SK-N-SH treated with all-trans-retinoic acid at 6 μM for 48 hours (cell line): ENCODE measurements around the gene FHL3.
A peak's percentile ranks its signal among the peaks of the same experiment; 100 is the strongest.

Experiments
- ATAC-seq: fragments of 200-7000 bp; cut with Tn5 transposase; 3 replicates; pipeline ENCODE4 v1.9.1; 2020; ENCODE audit warnings: mild to moderate bottlenecking, moderate library complexity
- ARNTL ChIP-seq: fragments of 450-650 bp; formaldehyde crosslinking; IDR thresholded peaks from 2 replicates; pipeline ENCODE4 v1.5.0; 2020; ENCODE audit warnings: low read depth, mild to moderate bottlenecking, moderate library complexity, borderline replicate concordance
- BACH2 ChIP-seq: fragments of 250-450 bp; sonication (Bioruptor Pico); IDR thresholded peaks from 2 replicates; pipeline ENCODE4 v1.9.0; 2021; ENCODE audit warnings: mild to moderate bottlenecking, borderline replicate concordance
- CSDC2 ChIP-seq: fragments of 250-450 bp; sonication (Bioruptor Pico); IDR thresholded peaks from 2 replicates; pipeline ENCODE4 v1.5.0; 2020; ENCODE audit warnings: mild to moderate bottlenecking, moderate library complexity
- ESRRG ChIP-seq: fragments of 250-450 bp; sonication (Bioruptor Pico); IDR thresholded peaks from 2 replicates; pipeline ENCODE4 v1.6.1; 2021; ENCODE audit warnings: mild to moderate bottlenecking
- GLIS3 ChIP-seq: fragments of 250-450 bp; sonication (Bioruptor Pico); IDR thresholded peaks from 2 replicates; pipeline ENCODE4 v1.5.0; 2020; ENCODE audit warnings: mild to moderate bottlenecking, moderate library complexity
- ISL1 ChIP-seq: fragments of 250-450 bp; sonication (Bioruptor Pico); IDR thresholded peaks from 2 replicates; pipeline ENCODE4 v2.1.2; 2022; ENCODE audit warnings: mild to moderate bottlenecking, moderate library complexity
- OSR1 ChIP-seq: fragments of 250-450 bp; sonication (Bioruptor Pico); IDR thresholded peaks from 2 replicates; pipeline ENCODE4 v1.8.0; 2022; ENCODE audit warnings: moderate library complexity, mild to moderate bottlenecking, inconsistent platforms
- PPARA ChIP-seq: fragments of 250-450 bp; sonication (Bioruptor Pico); IDR thresholded peaks from 2 replicates; pipeline ENCODE4 v1.5.0; 2020; ENCODE audit warnings: mild to moderate bottlenecking, borderline replicate concordance
- RARB ChIP-seq: fragments of 250-450 bp; sonication (Bioruptor Pico); IDR thresholded peaks from 2 replicates; pipeline ENCODE4 v1.8.0; 2021; ENCODE audit warnings: mild to moderate bottlenecking, moderate library complexity
- SNAI2 ChIP-seq: fragments of 250-450 bp; sonication (Bioruptor Pico); IDR thresholded peaks from 2 replicates; pipeline ENCODE4 v1.5.0; 2020; ENCODE audit warnings: mild to moderate bottlenecking, moderate library complexity
- TCF4 ChIP-seq: fragments of 250-450 bp; sonication (Bioruptor Pico); IDR thresholded peaks from 2 replicates; pipeline ENCODE4 v1.8.0; 2021; ENCODE audit warnings: mild to moderate bottlenecking, moderate library complexity, borderline replicate concordance
- ZC3H10 ChIP-seq: fragments of 250-450 bp; sonication (Bioruptor Pico); IDR thresholded peaks from 2 replicates; pipeline ENCODE4 v1.5.1; 2021; ENCODE audit warnings: mild to moderate bottlenecking, moderate library complexity
- ZFP3 ChIP-seq: fragments of 250-450 bp; sonication (Bioruptor Pico); IDR thresholded peaks from 2 replicates; pipeline ENCODE4 v1.5.0; 2020; ENCODE audit warnings: mild to moderate bottlenecking, moderate library complexity
- ZFP30 ChIP-seq: fragments of 450-650 bp; formaldehyde crosslinking; IDR thresholded peaks from 2 replicates; pipeline ENCODE4 v1.5.0; 2022; ENCODE audit warnings: mild to moderate bottlenecking, moderate library complexity
- ZNF565 ChIP-seq: fragments of 450-650 bp; formaldehyde crosslinking; conservative IDR thresholded peaks from 2 replicates; pipeline ENCODE4 v1.5.0; 2020; ENCODE audit warnings: low read depth, mild to moderate bottlenecking, moderate library complexity
- ZNF70 ChIP-seq: fragments of 450-650 bp; formaldehyde crosslinking; IDR thresholded peaks from 2 replicates; pipeline ENCODE4 v1.5.0; 2020; ENCODE audit warnings: mild to moderate bottlenecking, moderate library complexity
- ZNF8 ChIP-seq: fragments of 450-650 bp; formaldehyde crosslinking; IDR thresholded peaks from 2 replicates; pipeline ENCODE4 v1.5.0; 2020; ENCODE audit warnings: mild to moderate bottlenecking, moderate library complexity
- TF ChIP-seq, protein P1 (sequence below): fragments of 250-450 bp; sonication (Bioruptor Pico); IDR thresholded peaks from 2 replicates; pipeline ENCODE4 v1.8.0; 2020; ENCODE audit warnings: mild to moderate bottlenecking, moderate library complexity, borderline replicate concordance
- TF ChIP-seq, protein P2 (sequence below): fragments of 250-450 bp; sonication (Bioruptor Pico); IDR thresholded peaks from 2 replicates; pipeline ENCODE4 v1.5.1; 2021; ENCODE audit warnings: mild to moderate bottlenecking, moderate library complexity
- TF ChIP-seq, protein P3 (sequence below): fragments of 250-450 bp; sonication (Bioruptor Pico); IDR thresholded peaks from 2 replicates; pipeline ENCODE4 v1.5.1; 2020; ENCODE audit warnings: low read depth, mild to moderate bottlenecking, moderate library complexity
- TF ChIP-seq, protein P4 (sequence below): fragments of 250-450 bp; sonication (Bioruptor Pico); IDR thresholded peaks from 2 replicates; pipeline ENCODE4 v1.8.0; 2021; ENCODE audit warnings: low read depth, mild to moderate bottlenecking, moderate library complexity, borderline replicate concordance
- TF ChIP-seq, protein P5 (sequence below): fragments of 250-450 bp; sonication (Bioruptor Pico); IDR thresholded peaks from 2 replicates; pipeline ENCODE4 v1.5.0; 2020; ENCODE audit warnings: mild to moderate bottlenecking, moderate library complexity

The FHL3 gene

DNA sequence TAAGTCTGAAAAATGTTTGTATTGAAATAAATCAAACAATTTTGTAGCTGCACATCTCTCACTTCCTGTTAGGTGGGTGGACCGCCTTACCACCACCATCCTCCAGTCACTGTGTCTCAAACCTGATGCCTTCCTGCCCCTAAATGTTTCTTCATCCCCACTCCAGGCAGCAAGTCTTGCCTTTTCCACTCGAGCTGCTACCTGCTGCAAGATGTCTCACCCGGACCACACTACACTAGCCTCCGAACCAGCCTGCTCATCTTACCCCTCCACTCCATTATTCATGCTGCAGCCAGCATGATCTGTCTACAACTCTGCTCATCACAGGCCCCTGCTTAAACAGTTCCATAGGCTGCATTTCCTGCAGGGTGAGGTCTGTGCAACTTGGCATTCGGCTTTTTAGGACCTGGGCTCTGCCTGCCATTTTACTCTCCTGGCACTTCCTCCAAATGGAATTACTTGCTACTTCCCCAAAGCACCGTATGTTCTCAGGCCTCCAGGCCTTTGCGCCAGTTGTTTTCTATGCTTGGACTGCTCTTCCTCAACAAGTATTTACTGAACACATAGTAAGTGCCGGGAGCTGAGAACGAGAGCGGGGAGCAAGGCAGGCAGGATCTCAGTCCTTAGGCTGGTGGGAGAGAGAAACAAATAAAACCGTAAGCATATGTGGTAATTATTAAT lies 10.3 kb downstream of the FHL3 start (continued):
- TF ChIP-seq TCF4 (CRISPR knock-in tag) (no peak), ZNF70 (no peak), GLIS3 (no peak)

DNA sequence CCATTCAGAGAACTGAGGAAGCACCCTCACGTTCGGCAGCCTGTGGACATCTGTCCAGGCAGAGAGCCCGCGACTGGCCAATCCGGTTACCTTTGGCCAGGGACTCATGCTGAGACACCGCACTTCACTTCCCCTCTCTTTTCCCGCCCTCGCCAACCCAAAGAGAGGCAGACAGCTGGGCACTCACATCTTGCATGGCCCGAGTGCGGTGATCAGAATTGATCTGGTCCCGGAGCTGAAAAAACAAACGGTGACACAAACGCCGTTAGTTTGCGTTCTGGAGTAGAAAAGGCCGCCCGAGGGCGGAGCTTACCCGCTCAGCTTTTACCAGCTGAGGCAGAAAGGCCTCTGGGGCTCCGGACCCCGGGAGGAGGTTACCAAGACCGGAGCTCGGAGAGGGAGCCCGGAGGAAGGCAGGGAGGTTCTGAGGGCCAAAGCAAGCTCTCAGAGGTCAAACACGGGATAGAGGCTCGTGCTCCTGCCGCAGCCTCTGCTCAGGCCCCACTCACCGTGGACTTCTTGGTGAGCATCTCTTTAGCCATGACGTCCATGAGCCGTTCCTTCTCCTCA lies 15.9 kb downstream of the FHL3 start:
- no peak for TF ChIP-seq SNAI2
- no peak for TF ChIP-seq ISL1 (CRISPR knock-in tag)
- TF ChIP-seq ZNF70: no peak
- no peak for TF ChIP-seq ZFP30
- TF ChIP-seq CSDC2 (CRISPR knock-in tag): no peak
- TF ChIP-seq ZC3H10 (CRISPR knock-in tag): no peak
- TF ChIP-seq, protein P1, sequence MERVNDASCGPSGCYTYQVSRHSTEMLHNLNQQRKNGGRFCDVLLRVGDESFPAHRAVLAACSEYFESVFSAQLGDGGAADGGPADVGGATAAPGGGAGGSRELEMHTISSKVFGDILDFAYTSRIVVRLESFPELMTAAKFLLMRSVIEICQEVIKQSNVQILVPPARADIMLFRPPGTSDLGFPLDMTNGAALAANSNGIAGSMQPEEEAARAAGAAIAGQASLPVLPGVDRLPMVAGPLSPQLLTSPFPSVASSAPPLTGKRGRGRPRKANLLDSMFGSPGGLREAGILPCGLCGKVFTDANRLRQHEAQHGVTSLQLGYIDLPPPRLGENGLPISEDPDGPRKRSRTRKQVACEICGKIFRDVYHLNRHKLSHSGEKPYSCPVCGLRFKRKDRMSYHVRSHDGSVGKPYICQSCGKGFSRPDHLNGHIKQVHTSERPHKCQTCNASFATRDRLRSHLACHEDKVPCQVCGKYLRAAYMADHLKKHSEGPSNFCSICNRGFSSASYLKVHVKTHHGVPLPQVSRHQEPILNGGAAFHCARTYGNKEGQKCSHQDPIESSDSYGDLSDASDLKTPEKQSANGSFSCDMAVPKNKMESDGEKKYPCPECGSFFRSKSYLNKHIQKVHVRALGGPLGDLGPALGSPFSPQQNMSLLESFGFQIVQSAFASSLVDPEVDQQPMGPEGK (CRISPR knock-in tag): no peak
- TF ChIP-seq, protein P2, sequence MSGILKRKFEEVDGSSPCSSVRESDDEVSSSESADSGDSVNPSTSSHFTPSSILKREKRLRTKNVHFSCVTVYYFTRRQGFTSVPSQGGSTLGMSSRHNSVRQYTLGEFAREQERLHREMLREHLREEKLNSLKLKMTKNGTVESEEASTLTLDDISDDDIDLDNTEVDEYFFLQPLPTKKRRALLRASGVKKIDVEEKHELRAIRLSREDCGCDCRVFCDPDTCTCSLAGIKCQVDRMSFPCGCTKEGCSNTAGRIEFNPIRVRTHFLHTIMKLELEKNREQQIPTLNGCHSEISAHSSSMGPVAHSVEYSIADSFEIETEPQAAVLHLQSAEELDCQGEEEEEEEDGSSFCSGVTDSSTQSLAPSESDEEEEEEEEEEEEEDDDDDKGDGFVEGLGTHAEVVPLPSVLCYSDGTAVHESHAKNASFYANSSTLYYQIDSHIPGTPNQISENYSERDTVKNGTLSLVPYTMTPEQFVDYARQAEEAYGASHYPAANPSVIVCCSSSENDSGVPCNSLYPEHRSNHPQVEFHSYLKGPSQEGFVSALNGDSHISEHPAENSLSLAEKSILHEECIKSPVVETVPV (CRISPR knock-in tag): no peak
- TF ChIP-seq, protein P3, sequence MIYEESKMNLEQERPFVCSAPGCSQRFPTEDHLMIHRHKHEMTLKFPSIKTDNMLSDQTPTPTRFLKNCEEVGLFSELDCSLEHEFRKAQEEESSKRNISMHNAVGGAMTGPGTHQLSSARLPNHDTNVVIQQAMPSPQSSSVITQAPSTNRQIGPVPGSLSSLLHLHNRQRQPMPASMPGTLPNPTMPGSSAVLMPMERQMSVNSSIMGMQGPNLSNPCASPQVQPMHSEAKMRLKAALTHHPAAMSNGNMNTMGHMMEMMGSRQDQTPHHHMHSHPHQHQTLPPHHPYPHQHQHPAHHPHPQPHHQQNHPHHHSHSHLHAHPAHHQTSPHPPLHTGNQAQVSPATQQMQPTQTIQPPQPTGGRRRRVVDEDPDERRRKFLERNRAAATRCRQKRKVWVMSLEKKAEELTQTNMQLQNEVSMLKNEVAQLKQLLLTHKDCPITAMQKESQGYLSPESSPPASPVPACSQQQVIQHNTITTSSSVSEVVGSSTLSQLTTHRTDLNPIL: no peak
- TF ChIP-seq RARB (CRISPR knock-in tag): no peak
- TF ChIP-seq TCF4 (CRISPR knock-in tag): no peak
- TF ChIP-seq PPARA (CRISPR knock-in tag): no peak
- no peak for TF ChIP-seq ESRRG
- no peak for TF ChIP-seq BACH2
- no peak for TF ChIP-seq ZFP3
- TF ChIP-seq GLIS3: no peak
- TF ChIP-seq, all 23 proteins: peak for 0
- peak; percentile 54 for ATAC-seq

DNA sequence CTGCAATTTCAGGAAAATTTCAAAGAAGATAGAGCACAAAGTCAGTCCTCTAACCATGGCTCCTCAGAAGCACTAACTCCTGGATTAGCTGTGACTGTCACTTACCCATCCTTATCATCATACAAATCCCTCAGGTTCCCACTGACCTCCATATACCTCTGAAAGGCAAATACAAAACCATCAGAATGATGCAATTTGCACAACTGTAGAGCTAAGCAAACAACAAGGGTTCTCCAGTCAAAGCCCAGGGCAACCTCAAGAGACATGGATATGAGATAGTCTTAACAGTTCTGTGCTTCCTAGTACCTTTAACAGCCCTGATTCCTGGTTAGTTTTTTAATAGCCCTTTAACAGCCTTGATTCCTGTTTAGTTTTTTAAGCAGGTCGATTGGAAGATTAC lies 17.6 kb downstream of the FHL3 start:
- ATAC-seq: no peak
- TF ChIP-seq OSR1 (CRISPR knock-in tag) (no peak), CSDC2 (CRISPR knock-in tag) (no peak), ZFP3 (no peak), ZNF565 (CRISPR knock-in tag) (no peak), ARNTL (CRISPR knock-in tag) (no peak), SNAI2 (no peak), RARB (CRISPR knock-in tag) (no peak), ZFP30 (no peak), ZNF70 (no peak), ZC3H10 (CRISPR knock-in tag) (no peak), TCF4 (CRISPR knock-in tag) (no peak), ZNF8 (CRISPR knock-in tag) (no peak), GLIS3 (no peak), BACH2 (no peak)
- TF ChIP-seq, protein P2 (CRISPR knock-in tag): no peak
- TF ChIP-seq, protein P3: no peak
- TF ChIP-seq, protein P4, sequence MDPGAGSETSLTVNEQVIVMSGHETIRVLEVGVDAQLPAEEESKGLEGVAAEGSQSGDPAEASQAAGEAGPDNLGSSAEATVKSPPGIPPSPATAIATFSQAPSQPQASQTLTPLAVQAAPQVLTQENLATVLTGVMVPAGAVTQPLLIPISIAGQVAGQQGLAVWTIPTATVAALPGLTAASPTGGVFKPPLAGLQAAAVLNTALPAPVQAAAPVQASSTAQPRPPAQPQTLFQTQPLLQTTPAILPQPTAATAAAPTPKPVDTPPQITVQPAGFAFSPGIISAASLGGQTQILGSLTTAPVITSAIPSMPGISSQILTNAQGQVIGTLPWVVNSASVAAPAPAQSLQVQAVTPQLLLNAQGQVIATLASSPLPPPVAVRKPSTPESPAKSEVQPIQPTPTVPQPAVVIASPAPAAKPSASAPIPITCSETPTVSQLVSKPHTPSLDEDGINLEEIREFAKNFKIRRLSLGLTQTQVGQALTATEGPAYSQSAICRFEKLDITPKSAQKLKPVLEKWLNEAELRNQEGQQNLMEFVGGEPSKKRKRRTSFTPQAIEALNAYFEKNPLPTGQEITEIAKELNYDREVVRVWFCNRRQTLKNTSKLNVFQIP (CRISPR knock-in tag): no peak
- TF ChIP-seq, protein P5, sequence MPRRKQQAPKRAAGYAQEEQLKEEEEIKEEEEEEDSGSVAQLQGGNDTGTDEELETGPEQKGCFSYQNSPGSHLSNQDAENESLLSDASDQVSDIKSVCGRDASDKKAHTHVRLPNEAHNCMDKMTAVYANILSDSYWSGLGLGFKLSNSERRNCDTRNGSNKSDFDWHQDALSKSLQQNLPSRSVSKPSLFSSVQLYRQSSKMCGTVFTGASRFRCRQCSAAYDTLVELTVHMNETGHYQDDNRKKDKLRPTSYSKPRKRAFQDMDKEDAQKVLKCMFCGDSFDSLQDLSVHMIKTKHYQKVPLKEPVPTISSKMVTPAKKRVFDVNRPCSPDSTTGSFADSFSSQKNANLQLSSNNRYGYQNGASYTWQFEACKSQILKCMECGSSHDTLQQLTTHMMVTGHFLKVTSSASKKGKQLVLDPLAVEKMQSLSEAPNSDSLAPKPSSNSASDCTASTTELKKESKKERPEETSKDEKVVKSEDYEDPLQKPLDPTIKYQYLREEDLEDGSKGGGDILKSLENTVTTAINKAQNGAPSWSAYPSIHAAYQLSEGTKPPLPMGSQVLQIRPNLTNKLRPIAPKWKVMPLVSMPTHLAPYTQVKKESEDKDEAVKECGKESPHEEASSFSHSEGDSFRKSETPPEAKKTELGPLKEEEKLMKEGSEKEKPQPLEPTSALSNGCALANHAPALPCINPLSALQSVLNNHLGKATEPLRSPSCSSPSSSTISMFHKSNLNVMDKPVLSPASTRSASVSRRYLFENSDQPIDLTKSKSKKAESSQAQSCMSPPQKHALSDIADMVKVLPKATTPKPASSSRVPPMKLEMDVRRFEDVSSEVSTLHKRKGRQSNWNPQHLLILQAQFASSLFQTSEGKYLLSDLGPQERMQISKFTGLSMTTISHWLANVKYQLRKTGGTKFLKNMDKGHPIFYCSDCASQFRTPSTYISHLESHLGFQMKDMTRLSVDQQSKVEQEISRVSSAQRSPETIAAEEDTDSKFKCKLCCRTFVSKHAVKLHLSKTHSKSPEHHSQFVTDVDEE (CRISPR knock-in tag): no peak
- TF ChIP-seq, protein P1 (CRISPR knock-in tag): no peak
